ENCODE data around the gene TCEA2.

The TCEA2 gene

DNA sequence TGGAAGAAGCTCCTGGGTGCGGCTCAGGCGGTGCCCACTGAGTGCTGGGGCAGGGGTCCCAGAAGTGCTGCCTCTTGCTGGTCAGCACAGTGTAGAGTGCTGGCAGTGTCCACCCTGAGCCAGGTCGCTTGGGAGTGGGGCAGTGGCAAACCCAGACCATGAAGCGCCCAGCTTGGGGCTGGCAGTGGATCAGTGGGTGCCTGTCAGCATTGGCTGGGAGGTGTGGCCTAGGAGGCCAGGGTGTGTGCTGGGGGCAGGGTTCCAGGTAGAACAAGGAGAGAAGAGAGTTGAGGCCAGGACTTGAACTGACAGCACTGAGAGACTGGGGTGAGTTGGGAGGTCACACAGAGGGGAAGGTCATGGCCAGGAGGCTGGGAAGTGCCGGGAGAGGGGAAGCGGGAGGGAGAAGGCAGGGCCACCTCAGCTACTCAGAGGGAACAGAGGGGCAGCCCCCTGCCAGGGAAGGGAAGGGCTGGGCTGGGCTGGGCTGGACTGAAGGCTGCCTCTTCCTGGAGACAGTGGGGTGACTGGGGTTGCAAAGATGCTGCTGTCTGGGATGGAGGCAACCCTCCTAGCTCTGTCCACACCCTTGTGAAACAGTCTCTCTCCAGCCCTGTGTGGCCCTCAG, 4.1 kb downstream of the TCEA2 start:
- DNase-seq: no peak

- no peak for DNase-seq
Observed at GRCh38 chr20:64067733-64068307, 4.8 kb downstream of the TCEA2 start.

- DNase-seq: no peak
Observed at GRCh38 chr20:64068386-64069208, 5.6 kb downstream of the TCEA2 start.

DNA sequence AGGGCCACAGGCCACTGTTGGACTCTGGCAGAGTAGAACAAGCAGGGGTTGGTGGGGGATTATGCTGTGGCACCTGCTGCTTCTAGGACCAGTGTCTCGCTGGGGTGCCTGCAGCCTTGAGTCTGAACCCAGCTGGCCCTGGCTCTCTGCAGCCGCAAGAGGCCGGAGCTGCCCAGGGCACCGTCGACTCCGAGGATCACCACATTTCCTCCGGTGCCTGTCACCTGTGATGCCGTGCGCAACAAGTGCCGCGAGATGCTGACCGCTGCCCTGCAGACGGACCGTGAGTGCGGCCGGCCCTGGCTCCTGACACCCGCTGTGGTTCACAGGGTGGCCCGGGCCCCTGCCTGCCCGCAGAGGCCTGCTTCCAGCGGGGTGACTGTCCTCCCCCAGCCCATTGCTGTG, 6.2 kb downstream of the TCEA2 start:
- DNase-seq: no peak

DNA sequence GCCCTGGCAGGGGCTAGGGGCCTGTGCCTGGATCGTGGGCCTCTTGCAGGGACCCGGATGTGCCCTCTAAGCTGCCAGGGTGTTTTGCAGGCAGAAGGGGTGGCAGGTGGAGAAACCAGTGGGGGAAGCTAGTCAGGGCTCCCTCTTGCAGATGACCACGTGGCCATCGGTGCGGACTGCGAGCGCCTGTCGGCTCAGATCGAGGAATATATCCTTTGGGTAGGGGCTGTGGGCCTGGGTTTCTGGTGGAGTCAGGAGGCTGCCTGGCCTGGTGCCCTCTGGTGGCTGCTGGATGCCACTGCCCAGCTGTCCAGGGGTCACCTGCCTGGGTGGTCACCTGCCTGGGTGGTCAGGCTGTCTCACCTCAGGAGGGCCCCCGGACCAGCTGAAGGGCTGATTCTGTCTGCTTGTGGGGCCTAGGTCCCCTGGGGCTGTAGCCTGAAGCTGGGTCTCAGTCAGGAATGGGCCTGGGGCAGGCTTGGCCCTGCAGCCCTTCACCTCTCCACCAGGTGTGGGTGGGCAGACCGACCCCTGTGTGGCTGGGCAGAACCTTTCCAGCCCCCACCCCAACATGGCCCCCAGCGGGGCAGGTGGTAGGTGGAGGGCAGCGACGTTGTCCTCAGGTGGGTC, 6.7 kb downstream of the TCEA2 start:
- DNase-seq: no peak

GRCh38 chr20:64070244-64070993, 7.4 kb downstream of the TCEA2 start:
- DNase-seq: no peak

GRCh38 chr20:64071341-64072332, 8.6 kb downstream of the TCEA2 start:
- DNase-seq: no peak

DNA sequence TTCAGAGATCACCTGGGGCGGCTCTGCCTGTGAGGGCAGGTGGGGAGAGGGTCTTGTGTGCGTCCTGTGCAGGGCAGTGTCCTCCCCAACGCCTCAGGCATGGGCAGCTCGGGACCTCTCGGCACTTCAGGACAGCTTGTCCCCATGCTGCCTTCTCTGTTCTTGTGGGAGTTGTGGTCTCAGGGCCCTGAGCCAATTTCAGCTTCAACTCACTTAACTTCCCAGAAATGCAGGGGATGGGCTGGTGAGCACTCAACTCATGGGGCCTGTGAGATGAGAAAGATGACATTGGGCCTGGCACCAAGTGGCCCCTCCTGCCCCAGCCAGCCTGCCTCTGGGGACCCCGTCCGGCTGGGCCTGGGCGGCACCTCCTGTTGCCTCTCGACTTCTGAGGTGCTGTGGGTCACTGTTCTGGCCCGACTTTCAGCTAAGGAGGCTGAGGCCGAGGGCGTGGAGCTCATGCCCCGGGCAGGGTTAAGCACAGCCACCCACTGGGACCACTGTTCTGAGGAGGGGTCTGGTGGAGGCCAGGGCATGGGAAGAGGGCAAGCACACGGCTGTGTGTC, 9.6 kb downstream of the TCEA2 start:
- no peak for DNase-seq

DNA sequence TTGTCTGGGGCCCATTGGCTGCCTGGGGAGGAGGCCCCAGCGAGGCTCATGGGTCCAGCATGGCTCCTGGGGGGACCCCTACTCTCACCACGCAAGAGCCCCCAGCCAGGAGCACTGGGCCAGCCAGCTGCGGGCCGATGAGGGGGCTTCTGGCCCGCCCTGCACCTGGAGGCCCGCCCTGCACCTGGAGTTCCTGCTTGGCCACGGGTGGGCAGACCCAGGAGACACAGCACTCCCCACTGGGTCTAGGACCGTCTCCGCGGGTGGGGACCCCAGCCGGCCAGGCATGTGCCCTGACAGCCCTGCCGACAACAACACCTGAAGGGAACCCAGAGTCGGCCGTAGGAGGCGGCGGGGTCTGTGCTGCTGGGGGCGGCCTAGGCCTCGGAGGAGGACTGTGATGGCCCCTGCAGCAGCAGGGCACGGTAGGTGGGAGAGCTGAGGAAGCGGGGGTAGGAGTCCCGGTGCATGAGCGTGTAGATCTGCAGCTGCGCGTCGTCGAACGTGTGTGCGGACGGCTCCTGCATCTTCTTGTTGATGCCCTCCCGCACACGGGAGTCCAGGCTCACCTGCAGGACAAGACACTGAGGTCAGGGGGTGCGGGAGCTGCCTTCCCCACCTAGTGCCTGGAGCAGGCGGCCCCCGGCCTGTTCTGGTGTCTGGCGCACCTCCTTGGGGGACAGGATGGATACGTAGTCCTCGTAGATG, 10.6 kb downstream of the TCEA2 start:
- no peak for DNase-seq

GRCh38 chr20:64074184-64074789, 11.3 kb downstream of the TCEA2 start:
- no peak for DNase-seq

DNA sequence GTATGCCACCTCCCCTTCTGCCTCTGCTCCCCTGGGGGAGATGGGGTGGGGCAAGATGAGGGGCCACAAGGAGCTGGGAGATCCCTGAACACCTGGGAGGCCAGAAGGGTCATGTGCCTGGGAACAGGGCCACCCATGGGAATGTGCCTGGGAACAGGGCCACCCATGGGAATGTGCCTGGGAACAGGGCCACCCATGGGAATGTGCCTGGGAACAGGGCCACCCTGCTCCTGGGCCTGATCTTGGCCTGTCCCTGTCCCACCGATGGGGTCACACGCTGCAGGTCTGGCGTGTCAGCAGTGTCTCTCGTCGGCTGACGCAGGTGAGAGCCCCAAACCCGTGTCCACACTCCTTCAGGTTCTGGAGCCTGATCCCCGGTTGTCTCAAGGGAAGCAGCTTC, 12.0 kb downstream of the TCEA2 start:
- DNase-seq: no peak

DNA sequence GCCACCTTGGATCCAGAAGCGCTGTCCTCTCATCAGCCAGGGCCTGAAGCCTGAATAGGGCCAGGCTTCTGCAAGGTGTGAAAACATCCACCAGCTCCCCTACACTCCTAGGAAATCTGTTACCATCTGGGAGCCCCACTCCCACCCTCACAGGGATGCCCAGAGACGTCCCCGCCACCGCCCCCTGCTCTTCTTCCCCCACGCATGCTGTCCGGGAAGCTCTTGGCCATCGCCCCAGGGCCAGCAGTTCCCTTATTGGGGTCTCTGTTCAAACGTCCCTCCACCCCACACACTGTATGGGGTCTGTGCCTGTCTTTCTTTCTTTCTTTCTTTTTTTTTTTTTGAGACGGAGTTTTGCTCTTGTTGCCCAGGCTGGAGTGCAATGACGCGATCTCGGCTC, 12.6 kb downstream of the TCEA2 start:
- no peak for DNase-seq

DNA sequence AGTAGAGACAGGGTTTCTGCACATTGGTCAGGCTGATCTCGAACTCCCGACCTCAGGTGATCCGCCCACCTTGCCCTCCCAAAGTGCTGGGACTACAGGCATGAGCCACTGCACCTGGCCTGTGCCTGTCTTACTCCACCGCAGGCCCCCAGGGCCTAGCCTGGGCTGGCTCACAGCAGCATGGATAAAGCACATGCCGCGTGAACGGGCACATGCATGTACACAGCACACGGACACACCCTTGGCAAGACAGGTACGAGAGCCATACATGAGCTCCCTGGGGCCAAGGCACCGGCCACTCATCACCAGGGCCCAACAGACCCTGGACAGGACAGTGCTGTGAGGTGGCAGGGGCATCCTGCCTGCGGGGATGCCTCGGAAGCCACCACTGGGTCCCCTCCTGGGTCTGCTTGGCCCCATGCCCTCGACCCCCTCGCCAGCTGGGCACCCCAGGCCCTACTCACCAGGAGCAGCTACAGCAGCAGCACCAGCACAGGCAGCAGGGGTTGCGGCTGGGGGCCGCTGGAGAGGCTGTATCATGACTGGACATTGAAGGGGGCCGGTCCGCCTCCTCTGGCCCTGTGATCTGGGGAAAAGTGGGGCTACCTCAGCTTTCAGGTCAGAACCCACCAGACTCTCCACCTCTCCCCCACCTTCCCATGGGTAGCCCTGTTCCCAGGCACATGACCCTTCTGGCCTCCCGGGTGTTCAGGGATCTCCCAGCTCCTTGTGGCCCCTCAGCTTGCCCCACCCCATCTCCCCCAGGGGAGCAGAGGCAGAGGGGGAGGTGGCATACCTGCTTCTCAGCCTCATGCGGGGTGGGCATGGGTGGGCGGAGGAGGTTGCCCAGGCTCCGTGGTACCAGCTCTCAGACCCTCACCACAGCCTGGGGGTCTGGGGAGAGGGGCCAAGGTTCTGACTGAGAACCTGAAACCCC, 13.3 kb downstream of the TCEA2 start:
- no peak for DNase-seq

DNA sequence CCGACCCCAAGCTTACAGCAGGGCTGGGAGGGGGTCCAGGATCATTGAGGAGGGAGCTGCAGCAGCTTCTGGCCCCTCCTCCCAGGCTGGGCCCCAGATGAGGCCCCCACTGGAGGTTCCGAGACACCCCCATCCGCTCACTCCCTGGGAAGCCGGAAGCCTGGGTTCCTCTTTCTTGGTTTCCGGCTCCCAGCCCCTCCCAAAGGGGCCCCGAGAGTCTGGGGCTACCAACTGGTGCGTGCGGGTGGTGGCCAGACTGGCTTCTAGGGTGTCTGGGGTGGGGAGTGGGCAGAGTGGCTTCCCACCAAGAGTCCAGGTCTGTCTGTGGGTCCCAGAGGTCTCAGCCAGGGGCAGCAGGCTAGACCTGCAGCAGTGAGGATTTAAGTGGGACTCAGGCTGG, 14.1 kb downstream of the TCEA2 start:
- DNase-seq: peak; percentile 63

DNA sequence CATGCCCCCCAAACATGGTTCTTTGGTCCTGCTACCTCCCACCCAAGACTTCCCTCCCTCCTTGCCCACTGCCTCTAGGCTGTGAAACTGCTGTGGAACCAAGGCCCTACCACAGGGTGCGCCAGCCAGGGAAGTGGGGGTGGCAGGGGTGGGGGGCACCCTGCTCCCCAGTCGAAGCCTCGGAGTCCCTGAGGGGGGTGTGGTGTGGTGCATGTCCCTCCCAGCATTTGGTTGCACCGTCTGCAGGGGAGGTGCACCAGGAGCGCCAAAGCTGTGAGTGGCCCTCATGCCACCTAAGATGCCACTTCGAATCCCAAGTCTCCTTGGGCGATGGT, 14.5 kb downstream of the TCEA2 start:
- no peak for DNase-seq

DNA sequence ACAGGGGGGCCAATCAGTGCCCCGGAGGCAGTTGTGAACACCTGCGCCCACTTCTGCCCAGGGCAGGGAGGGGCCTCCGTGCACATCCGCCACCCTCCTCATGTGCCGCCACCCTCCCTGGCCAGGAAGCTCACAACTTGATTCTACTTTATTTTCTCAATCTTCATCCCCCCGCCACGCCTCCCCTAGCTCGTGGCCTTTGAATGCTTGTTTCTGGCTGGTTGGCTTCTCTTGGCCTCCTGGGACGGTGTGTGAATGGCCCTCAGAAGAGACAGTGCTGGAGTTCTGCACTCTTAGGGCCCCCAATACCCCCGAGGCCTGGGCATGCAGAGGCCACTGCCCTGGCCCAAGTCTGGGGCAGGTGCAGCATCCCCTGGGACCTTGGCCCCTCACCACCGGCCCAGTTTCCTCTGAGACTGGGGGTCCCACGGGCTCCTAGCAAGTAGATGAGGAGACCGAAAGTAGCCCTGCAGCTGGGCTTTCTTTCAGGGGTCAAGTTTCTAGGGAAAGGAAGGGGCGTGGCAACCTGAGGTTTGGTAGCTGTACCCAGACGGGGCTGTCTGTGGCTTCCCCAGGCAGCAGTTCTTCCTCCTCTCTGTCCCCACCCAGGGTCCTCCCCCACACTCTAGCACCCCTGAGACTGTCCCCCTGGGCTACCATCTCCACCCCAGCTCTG, 15.0 kb downstream of the TCEA2 start:
- DNase-seq: peak; percentile 74

DNA sequence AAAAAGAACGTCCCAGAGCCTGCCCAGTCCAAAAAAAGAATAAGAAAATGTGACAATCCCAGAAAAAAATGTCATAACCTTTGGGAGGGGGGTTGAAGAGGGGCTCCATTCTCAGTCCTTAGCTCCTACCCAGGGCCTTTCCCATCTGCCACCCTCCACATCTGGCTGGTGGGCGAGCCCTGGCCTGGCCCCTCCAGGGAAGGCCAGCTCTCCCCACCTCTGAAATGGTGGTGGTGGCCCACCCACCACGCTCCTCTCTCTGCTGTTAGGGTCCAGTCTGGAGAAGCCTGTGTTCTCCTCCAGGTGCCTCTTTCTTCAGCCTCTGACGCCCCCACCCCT, 15.9 kb downstream of the TCEA2 start:
- no peak for DNase-seq

GRCh38 chr20:64079273-64080012, 16.4 kb downstream of the TCEA2 start, which contains the start of gene RGS19:
Gene RGS19 (minus strand): TSS chr20:64079518. CDS start chr20:64076886, 2,632 bp downstream.
- DNase-seq: peak; percentile 79

All from activated CD4-positive, alpha-beta T cell treated with anti-CD3 and anti-CD28 coated beads, Interleukin-2, amount 50 U/mL, for 16 hours (primary cell).